OCI-LY7 (cell line): ENCODE results near the gene ADAMTS2. TPM values are rescaled to one million over a fixed set of nuclear protein-coding genes. Genes with fewer than 3 reads are reported as not detected.

Source experiments
- BruUV-seq: library from RNA; stranded (reverse); fragments of 400-500 nt; replicated peaks from 2 replicates; lab custom pipeline; 2021; lab: Mats Ljungman, UMichigan
- CTCF ChIA-PET: fragments of 300-600 bp; sonication (Branson Sonifier 250); formaldehyde crosslinking; loops from one replicate; lab custom pipeline; 2022; ENCODE audit warnings: antibody characterized with exemption; ENCODE audit not compliant: unreplicated experiment; lab: Charles Lee
- POLR2A ChIA-PET: fragments of 300-600 bp; sonication (Branson Sonifier 250); formaldehyde crosslinking; loops from one replicate; lab custom pipeline; 2022; ENCODE audit warnings: antibody characterized with exemption; lab: Charles Lee
- DNase-seq: peaks from one replicate; pipeline ENCODE4 v3.0.0-alpha.2; 2015; ENCODE audit warnings: low spot score
- H2AFZ ChIP-seq: fragments of 200-600 bp; sonication (generic), shearing (Covaris generic); 2 replicates; pipeline ENCODE4 v1.6.1; 2014; ENCODE audit warnings: mild to moderate bottlenecking, antibody characterized with exemption, low read length, moderate library complexity
- H3K27ac ChIP-seq: fragments of 200-600 bp; sonication (generic); 2 replicates; pipeline ENCODE4 v1.5.1; 2014; ENCODE audit warnings: mixed run types, low read depth, mild to moderate bottlenecking, moderate library complexity, low read length, inconsistent platforms; ENCODE audit not compliant: poor library complexity, severe bottlenecking
- H3K36me3 ChIP-seq: fragments of 200-600 bp; sonication (generic); 2 replicates; pipeline ENCODE4 v1.6.1; 2014; ENCODE audit warnings: mild to moderate bottlenecking, antibody characterized with exemption, low read length, moderate library complexity, mixed read lengths; ENCODE audit not compliant: insufficient read depth
- H3K4me1 ChIP-seq: fragments of 200-600 bp; sonication (generic); 2 replicates; pipeline ENCODE4 v1.5.1; 2014; ENCODE audit warnings: mild to moderate bottlenecking, low read length; ENCODE audit not compliant: insufficient read depth, poor library complexity, severe bottlenecking
- H3K4me2 ChIP-seq: fragments of 200-600 bp; sonication (generic); 2 replicates; pipeline ENCODE4 v1.6.1; 2014; ENCODE audit warnings: mild to moderate bottlenecking, low read length
- H3K4me3 ChIP-seq: fragments of 200-600 bp; sonication (generic); 2 replicates; pipeline ENCODE4 v1.5.1; 2014; ENCODE audit warnings: mild to moderate bottlenecking, low read depth, low read length; ENCODE audit not compliant: poor library complexity, severe bottlenecking
- H3K79me2 ChIP-seq: fragments of 200-600 bp; sonication (generic); 2 replicates; pipeline ENCODE4 v1.6.1; 2016; ENCODE audit warnings: low read depth, mild to moderate bottlenecking, low read length, moderate library complexity, mixed read lengths; ENCODE audit not compliant: insufficient read depth
- H3K9me2 ChIP-seq: fragments of 200-600 bp; sonication (generic); 2 replicates; pipeline ENCODE4 v1.6.1; 2016; ENCODE audit warnings: mild to moderate bottlenecking, low read length, mixed read lengths; ENCODE audit not compliant: insufficient read depth
- H3K9me3 ChIP-seq: fragments of 200-600 bp; sonication (generic); 2 replicates; pipeline ENCODE4 v1.6.1; 2014; ENCODE audit warnings: mild to moderate bottlenecking, mixed run types, low read length, mixed read lengths
- H4K20me1 ChIP-seq: fragments of 200-600 bp; sonication (generic); 2 replicates; pipeline ENCODE4 v1.6.1; 2014; ENCODE audit warnings: mild to moderate bottlenecking, antibody characterized with exemption, low read length, moderate library complexity, mixed read lengths; ENCODE audit not compliant: insufficient read depth
- EZH2phosphoT487 ChIP-seq: fragments of 200-600 bp; sonication (generic); IDR thresholded peaks from 2 replicates; pipeline ENCODE4 v1.6.1; 2018; ENCODE audit warnings: low read depth, borderline replicate concordance, mild to moderate bottlenecking, mixed run types, antibody characterized with exemption, low read length, moderate library complexity, mixed read lengths
- intact Hi-C: fragments of 100-400 bp; cut with micrococcal nuclease; formaldehyde crosslinking; loops from one replicate; pipeline ENCODE4 v1.10.0; 2022; ENCODE audit not compliant: unreplicated experiment
- total RNA-seq, 2 experiments: library from RNA; depleted of rRNA in 1 of 2; stranded (reverse); fragments of >200 nt in 1 of 2; shearing (Covaris generic) in 1 of 2; gene quantifications; 2 replicates each; pipeline ENCODE4 v1.2.3, GENCODE V29; 2014 to 2022
- TF ChIP-seq, protein P1 (sequence below): fragments of 200-600 bp; sonication (generic); conservative IDR thresholded peaks from 2 replicates; pipeline ENCODE4 v1.5.1; 2014; ENCODE audit warnings: mild to moderate bottlenecking, antibody characterized with exemption, low read length, moderate library complexity, mixed read lengths

Gene ADAMTS2
- total RNA-seq, 2 experiments from 2014 or later = not detected

DNA sequence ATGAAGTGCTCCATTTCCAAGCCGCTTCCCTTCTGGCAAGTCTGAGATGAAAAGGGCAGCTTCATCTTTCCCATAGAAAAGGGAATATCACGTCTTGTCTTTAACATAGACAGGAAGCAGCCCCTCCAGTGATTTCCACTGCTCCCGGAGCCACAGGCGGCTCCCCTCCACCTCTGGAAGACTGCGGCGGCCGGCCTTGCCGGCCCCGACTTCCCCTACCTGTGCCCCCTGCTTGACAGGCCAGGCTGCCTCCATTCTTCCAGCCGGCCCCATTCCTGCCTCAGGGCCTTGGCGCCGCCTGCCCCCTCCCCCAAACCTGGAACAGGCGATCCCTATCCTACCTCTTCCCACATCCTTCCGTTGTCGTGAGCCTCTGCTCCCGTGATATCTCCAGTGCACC is 143.3 kb downstream of the ADAMTS2 start:
- no TSS peak for BruUV-seq
- H3K9me2 ChIP-seq = no peaks in the 10 kb centered on the region
- H2AFZ ChIP-seq = no peak overlapping the region
- POLR2A ChIA-PET = interaction anchor here (0.7 kb wide), 1 partner anchor 740 kb away, joined by 3 read pairs; no protein-coding TSS in a partner anchor
- no peak overlapping the region for H3K4me2 ChIP-seq
- H3K79me2 ChIP-seq = no peaks in the 10 kb centered on the region
- H3K9me3 ChIP-seq = no peaks in the 10 kb centered on the region
- intact Hi-C loops = no loop called here
- H3K4me3 ChIP-seq = no peak overlapping the region
- H3K27ac ChIP-seq = no peak overlapping the region
- H3K4me1 ChIP-seq = no peaks in the 10 kb centered on the region
- TF ChIP-seq, protein P1, sequence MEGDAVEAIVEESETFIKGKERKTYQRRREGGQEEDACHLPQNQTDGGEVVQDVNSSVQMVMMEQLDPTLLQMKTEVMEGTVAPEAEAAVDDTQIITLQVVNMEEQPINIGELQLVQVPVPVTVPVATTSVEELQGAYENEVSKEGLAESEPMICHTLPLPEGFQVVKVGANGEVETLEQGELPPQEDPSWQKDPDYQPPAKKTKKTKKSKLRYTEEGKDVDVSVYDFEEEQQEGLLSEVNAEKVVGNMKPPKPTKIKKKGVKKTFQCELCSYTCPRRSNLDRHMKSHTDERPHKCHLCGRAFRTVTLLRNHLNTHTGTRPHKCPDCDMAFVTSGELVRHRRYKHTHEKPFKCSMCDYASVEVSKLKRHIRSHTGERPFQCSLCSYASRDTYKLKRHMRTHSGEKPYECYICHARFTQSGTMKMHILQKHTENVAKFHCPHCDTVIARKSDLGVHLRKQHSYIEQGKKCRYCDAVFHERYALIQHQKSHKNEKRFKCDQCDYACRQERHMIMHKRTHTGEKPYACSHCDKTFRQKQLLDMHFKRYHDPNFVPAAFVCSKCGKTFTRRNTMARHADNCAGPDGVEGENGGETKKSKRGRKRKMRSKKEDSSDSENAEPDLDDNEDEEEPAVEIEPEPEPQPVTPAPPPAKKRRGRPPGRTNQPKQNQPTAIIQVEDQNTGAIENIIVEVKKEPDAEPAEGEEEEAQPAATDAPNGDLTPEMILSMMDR = no peak
- no peak for TF ChIP-seq EZH2phosphoT487
- no peak for DNase-seq
- no peaks in the 10 kb centered on the region for H3K36me3 ChIP-seq
- H4K20me1 ChIP-seq = no peaks in the 10 kb centered on the region
- CTCF ChIA-PET = interaction anchor here (0.6 kb wide), 1 partner anchor 713 kb away, joined by 3 read pairs; no protein-coding TSS in a partner anchor

DNA sequence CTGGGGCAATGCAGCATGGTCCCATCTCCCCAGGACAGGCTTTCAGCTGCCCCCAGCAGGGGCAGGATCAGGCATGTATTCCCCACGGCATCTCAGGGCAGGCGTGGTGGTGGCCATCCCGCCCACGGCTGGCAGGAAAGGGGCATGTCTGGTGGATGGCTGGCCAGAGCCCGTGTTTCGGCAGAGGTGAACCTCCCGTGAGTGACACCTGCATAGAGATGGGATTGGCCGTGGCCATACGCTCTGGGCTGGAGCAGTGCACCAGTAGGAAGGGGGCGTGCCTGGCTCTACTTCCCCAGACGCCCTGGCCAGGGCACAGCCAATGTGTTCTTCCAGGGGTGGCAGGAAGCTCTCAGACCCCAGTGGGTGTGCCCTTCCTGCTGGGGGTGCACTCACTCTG is 146.0 kb downstream of the ADAMTS2 start:
- intact Hi-C loops = no loop called here
- CTCF ChIA-PET = no interaction called here
- TF ChIP-seq EZH2phosphoT487 = no peak
- TF ChIP-seq, protein P1 = no peak
- DNase-seq = no peak
- Histone ChIP-seq H2AFZ (no peak overlapping the region), H3K27ac (no peak overlapping the region), H3K36me3 (no peaks in the 10 kb centered on the region), H4K20me1 (no peaks in the 10 kb centered on the region), H3K79me2 (no peaks in the 10 kb centered on the region), H3K9me2 (no peaks in the 10 kb centered on the region), H3K4me3 (no peak overlapping the region), H3K9me3 (no peaks in the 10 kb centered on the region), H3K4me1 (no peaks in the 10 kb centered on the region), H3K4me2 (no peak overlapping the region)
- no TSS peak for BruUV-seq
- POLR2A ChIA-PET = no interaction called here

DNA sequence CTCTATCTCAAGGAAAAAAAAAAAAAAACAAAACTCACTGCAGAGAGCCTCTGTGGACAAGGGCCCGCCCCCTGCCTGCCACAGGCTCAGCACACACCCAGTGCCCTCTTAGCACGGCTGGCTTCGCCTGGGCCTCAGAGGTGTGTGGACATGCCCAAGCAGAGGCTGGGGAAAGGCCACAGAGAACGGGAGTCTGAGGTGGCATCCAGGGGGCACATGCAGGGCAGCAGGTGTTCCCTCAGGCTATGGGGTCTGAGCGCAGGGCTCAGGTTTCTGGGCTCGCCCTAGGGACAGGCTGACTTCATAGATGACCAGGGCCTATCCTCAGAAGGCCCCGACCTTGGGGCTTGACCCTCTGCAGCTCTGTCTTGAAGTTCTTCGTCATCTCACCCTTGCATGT is 146.4 kb downstream of the ADAMTS2 start:
- Histone ChIP-seq H4K20me1 (no peaks in the 10 kb centered on the region), H3K79me2 (no peaks in the 10 kb centered on the region), H3K4me1 (no peaks in the 10 kb centered on the region), H3K9me3 (no peaks in the 10 kb centered on the region), H3K27ac (no peak overlapping the region), H3K4me3 (no peak overlapping the region), H3K36me3 (no peaks in the 10 kb centered on the region), H3K4me2 (no peak overlapping the region), H2AFZ (no peak overlapping the region), H3K9me2 (no peaks in the 10 kb centered on the region)
- ChIA-PET CTCF (no interaction called here), POLR2A (no interaction called here)
- no peak for DNase-seq
- TF ChIP-seq, protein P1 = no peak
- no TSS peak for BruUV-seq
- intact Hi-C loops = no loop called here
